Activated gamma-delta T cell (primary cell): ENCODE data around the gene PITPNC1.

Experiments
- DNase-seq: peaks from one replicate; lab custom pipeline; 2025; lab: John Stamatoyannopoulos, UW

PITPNC1 gene

DNA sequence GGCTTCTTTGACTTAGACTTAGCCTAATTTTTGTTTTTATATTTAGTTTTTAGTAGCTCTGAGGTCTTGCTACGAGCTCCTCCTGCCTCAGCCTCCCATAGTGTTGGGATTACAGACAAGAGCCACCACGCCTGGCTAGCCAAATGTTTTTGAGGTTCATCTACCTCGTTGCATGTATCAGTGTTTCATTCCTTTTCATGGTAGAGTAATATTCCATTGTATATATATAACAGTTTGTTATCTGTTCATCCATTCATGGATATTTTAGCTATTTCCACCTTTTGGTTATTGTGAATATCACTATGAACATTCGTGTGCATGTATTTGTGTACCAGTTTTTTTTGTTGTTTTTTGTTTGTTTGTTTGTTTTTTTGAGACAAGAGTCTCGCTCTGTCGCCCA, 352.8 kb downstream of the PITPNC1 start:
- no peak for DNase-seq

- no peak for DNase-seq
Measured at GRCh38 chr17:67730731-67731130, 353.6 kb downstream of the PITPNC1 start.

GRCh38 chr17:67733449-67733848, 356.4 kb downstream of the PITPNC1 start:
- DNase-seq: no peak

DNA sequence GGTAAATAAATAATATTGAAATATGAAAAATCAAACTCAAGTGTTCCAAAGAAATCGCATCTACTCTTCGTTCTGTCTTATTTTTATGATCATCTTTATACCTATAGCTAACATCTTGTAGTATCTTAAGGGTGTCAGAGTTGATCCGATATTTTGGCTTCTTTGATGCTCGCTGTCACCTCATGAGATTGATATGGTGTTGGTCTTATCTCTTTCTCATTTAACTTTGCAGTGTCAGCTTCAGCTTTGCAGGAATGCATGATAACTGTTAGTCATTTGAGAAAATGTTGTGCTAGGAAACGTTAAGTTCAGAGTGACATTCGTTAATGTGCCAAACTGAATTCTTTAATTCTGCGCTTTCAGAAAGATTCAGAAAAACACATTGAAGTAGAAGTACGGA, 360.1 kb downstream of the PITPNC1 start:
- DNase-seq: no peak

DNA sequence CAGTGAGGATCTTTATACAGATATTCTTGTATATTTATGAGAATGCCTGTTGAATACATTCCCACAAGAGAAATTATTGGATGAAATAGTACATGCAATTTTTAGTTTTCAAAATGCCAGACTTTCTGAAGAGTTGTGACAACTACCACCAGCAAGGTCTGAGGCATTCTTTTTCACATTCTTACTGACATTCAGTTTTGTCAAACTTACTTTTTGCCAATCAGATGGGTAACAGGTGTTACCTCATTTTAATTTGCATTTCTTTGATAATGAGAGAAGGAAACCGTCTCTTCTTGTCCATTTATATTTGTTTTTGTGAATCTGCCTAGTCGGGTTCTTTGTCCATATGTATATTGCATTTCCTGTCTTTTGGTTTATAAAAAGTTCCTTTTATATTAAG, 364.9 kb downstream of the PITPNC1 start:
- DNase-seq: no peak
